K562 (cell line): ENCODE measurements around the gene ANAPC2. TPM values are rescaled to one million over a fixed set of nuclear protein-coding genes. Genes with fewer than 3 reads are reported as not detected.

Experiments
- ATAC-seq: fragments of 200-7000 bp; cut with Tn5 transposase; 3 replicates; pipeline ENCODE4 v1.9.1; 2020; ENCODE audit warnings: moderate library complexity
- BruUV-seq: library from RNA; stranded (reverse); fragments of 400-500 nt; replicated peaks from 2 replicates; lab custom pipeline; 2021; lab: Mats Ljungman, UMichigan
- CTCF ChIA-PET: fragments of 300-600 bp; formaldehyde crosslinking; extraction: SDS; loops from one replicate; lab custom pipeline; 2021; ENCODE audit warnings: low intra/inter-chr PET ratio; lab: Yijun Ruan, JAX
- POLR2A ChIA-PET: fragments of 300-600, 350-650 bp; sonication (Branson Sonifier 250); formaldehyde crosslinking; extraction: SDS; loops from one replicate; lab custom pipeline; 2021; ENCODE audit warnings: antibody characterized with exemption, inconsistent platforms; lab: Yijun Ruan, JAX
- DNase-seq, 4 experiments: peaks; one replicate each; pipeline versions ENCODE4 v3.0.0 to v3.0.0-alpha.2; 2011 to 2018; ENCODE audit warnings: low spot score in 3 of 4, mixed read lengths in 3 of 4; ENCODE audit errors: extremely low read depth in 1 of 4
- FAIRE-seq: peaks from 2 replicates; lab custom pipeline; 2011; peaks lifted over from hg19 to GRCh38; lab: Jason Lieb, UNC
- H2AFZ ChIP-seq: 2 replicates; pipeline ENCODE4 v1.6.0; 2011; ENCODE audit warnings: low read depth, low read length, control low read depth, inconsistent platforms
- H3K27ac ChIP-seq: fragments of 200-600 bp; 3 replicates; pipeline ENCODE4 v1.8.0; 2011; ENCODE audit warnings: low read depth, mild to moderate bottlenecking, control low read depth, inconsistent platforms, low read length, moderate library complexity, mixed read lengths; ENCODE audit errors: extremely low read depth
- H3K27me3 ChIP-seq, 2 experiments: fragments of 300-600 bp in 1 of 2; 2 replicates in 1 of 2; 3 replicates in 1 of 2; pipeline versions ENCODE4 v1.6.0 to v1.8.0; 2011; ENCODE audit warnings: inconsistent platforms in 2 of 2, low read length in 2 of 2, mild to moderate bottlenecking in 1 of 2, mixed read lengths in 1 of 2, moderate library complexity in 1 of 2; ENCODE audit not compliant: control insufficient read depth in 2 of 2, insufficient read depth in 2 of 2
- H3K36me3 ChIP-seq: fragments of 300-600 bp; 3 replicates; pipeline ENCODE4 v1.8.0; 2011; ENCODE audit warnings: mild to moderate bottlenecking, low read length, inconsistent platforms; ENCODE audit not compliant: control insufficient read depth, insufficient read depth
- H3K4me1 ChIP-seq, 2 experiments: fragments of 200-600 bp in 1 of 2; replicated peaks in 1 of 2; 2 replicates in 1 of 2; 3 replicates in 1 of 2; pipeline versions ENCODE4 v1.5.1 to v1.8.0; 2011; ENCODE audit warnings: inconsistent platforms in 2 of 2, low read length in 2 of 2, mild to moderate bottlenecking in 1 of 2, mixed read lengths in 1 of 2, moderate library complexity in 1 of 2; ENCODE audit not compliant: control insufficient read depth in 2 of 2, insufficient read depth in 2 of 2
- H3K4me2 ChIP-seq: 2 replicates; pipeline ENCODE4 v1.6.1; 2011; ENCODE audit warnings: low read length, control low read depth, inconsistent platforms, mixed read lengths; ENCODE audit not compliant: insufficient read depth
- H3K4me3 ChIP-seq: fragments of 200-600 bp; sonication (generic), shearing (Covaris generic); 2 replicates; pipeline ENCODE4 v1.5.1; 2016; ENCODE audit warnings: control low read depth, inconsistent platforms
- H3K79me2 ChIP-seq: fragments of 200-600 bp; 3 replicates; pipeline ENCODE4 v1.8.0; 2011; ENCODE audit warnings: low read length, inconsistent platforms; ENCODE audit not compliant: control insufficient read depth, insufficient read depth
- H3K9ac ChIP-seq, 2 experiments: 2 replicates each; pipeline versions ENCODE4 v1.6.0 to v1.6.1; 2011; ENCODE audit warnings: low read depth in 2 of 2, low read length in 2 of 2, control low read depth in 1 of 2, inconsistent platforms in 1 of 2, mild to moderate bottlenecking in 1 of 2, mixed read lengths in 1 of 2; ENCODE audit not compliant: insufficient read depth in 1 of 2
- H3K9me1 ChIP-seq: one replicate; pipeline ENCODE4 v1.6.0; 2011; ENCODE audit warnings: inconsistent platforms, mild to moderate bottlenecking, low read length, moderate library complexity; ENCODE audit not compliant: control insufficient read depth, insufficient read depth
- H3K9me3 ChIP-seq: replicated peaks from 2 replicates; pipeline ENCODE4 v1.5.1; 2011; ENCODE audit warnings: low read depth, low read length, inconsistent platforms; ENCODE audit not compliant: control insufficient read depth, insufficient read depth
- H4K20me1 ChIP-seq: replicated peaks from 2 replicates; pipeline ENCODE4 v1.6.1; 2011; ENCODE audit warnings: low read length, inconsistent platforms, mixed read lengths; ENCODE audit not compliant: control insufficient read depth, insufficient read depth
- ASH1L ChIP-seq: fragments of 450-650 bp; IDR thresholded peaks from 2 replicates; pipeline ENCODE4 v1.6.1; 2018; ENCODE audit warnings: borderline replicate concordance, mild to moderate bottlenecking, low read depth; ENCODE audit not compliant: partially characterized antibody
- BHLHE40 ChIP-seq: IDR thresholded peaks from 2 replicates; pipeline ENCODE4 v1.6.1; 2011; ENCODE audit warnings: low read length, improper control_type of control experiment
- BRD9 ChIP-seq: fragments of 450-650 bp; IDR thresholded peaks from 2 replicates; pipeline ENCODE4 v1.6.1; 2018; ENCODE audit warnings: low read depth; ENCODE audit not compliant: partially characterized antibody
- FOXP1 ChIP-seq: sonication (generic); formaldehyde crosslinking; IDR thresholded peaks from 2 replicates; pipeline ENCODE4 v1.8.0; 2022; ENCODE audit warnings: mild to moderate bottlenecking, missing genetic modification reagents
- HDAC1 ChIP-seq, 2 experiments: fragments of 450-650 bp; IDR thresholded peaks; 2 replicates each; pipeline ENCODE4 v1.6.1; 2016 to 2017; ENCODE audit warnings: inconsistent platforms in 1 of 2, mild to moderate bottlenecking in 1 of 2, moderate library complexity in 1 of 2
- HNRNPH1 ChIP-seq: fragments of 200-400 bp; formaldehyde crosslinking; optimal IDR thresholded peaks from 2 replicates; pipeline ENCODE3; 2017; ENCODE audit warnings: low read depth, mild to moderate bottlenecking, low read length, moderate library complexity
- MTA3 ChIP-seq: fragments of 450-650 bp; formaldehyde crosslinking; IDR thresholded peaks from 2 replicates; pipeline ENCODE4 v1.6.1; 2017; ENCODE audit warnings: mild to moderate bottlenecking, borderline replicate concordance
- NCOA4 ChIP-seq: fragments of 450-650 bp; IDR thresholded peaks from 2 replicates; pipeline ENCODE4 v1.6.1; 2018; ENCODE audit warnings: mild to moderate bottlenecking; ENCODE audit not compliant: partially characterized antibody
- NR1H2 ChIP-seq: sonication (generic); formaldehyde crosslinking; IDR thresholded peaks from 2 replicates; pipeline ENCODE4 v1.4.0; 2020; ENCODE audit warnings: mild to moderate bottlenecking, missing genetic modification reagents
- SMARCE1 ChIP-seq: fragments of 450-650 bp; IDR thresholded peaks from 2 replicates; pipeline ENCODE4 v1.7.1; 2016; ENCODE audit warnings: mild to moderate bottlenecking
- SUPT5H ChIP-seq: fragments of 450-650 bp; IDR thresholded peaks from 2 replicates; pipeline ENCODE4 v1.6.1; 2016
- TAF7 ChIP-seq: fragments of 450-650 bp; IDR thresholded peaks from 2 replicates; pipeline ENCODE4 v1.6.1; 2016; ENCODE audit warnings: missing genetic modification characterization, missing compliant biosample characterization
- TCF3 ChIP-seq: sonication (generic); formaldehyde crosslinking; IDR thresholded peaks from 2 replicates; pipeline ENCODE4 v1.4.0; 2020; ENCODE audit warnings: mild to moderate bottlenecking, missing genetic modification reagents
- TRIM24 ChIP-seq, 2 experiments: fragments of 450-650 bp; IDR thresholded peaks; 2 replicates each; pipeline ENCODE4 v1.6.1; 2016
- WGBS: fragments of 100-300 bp; shearing (Covaris generic); methylation state at CpG from one replicate; pipeline ENCODE4 v1.1.6; 2016; ENCODE audit warnings: low coverage, mixed read lengths; ENCODE audit not compliant: insufficient coverage; ENCODE audit errors: missing lambda C conversion rate; 5-methylcytosine and 5-hydroxymethylcytosine counted together
- in situ Hi-C: fragments of 300-500 bp; cut with MboI; formaldehyde crosslinking; loops from 4 replicates; pipeline ENCODE4 v1.15.0; 2018; ENCODE audit warnings: inconsistent platforms, mixed read lengths
- intact Hi-C: fragments of 100-400 bp; cut with micrococcal nuclease; formaldehyde crosslinking; loops from 2 replicates; pipeline ENCODE4 v1.14.2; 2022
- polyA plus RNA-seq, 8 experiments: library from polyadenylated mRNA; depleted of rRNA in 4 of 8; stranded (reverse) in 5 of 8; unstranded in 3 of 8; fragments of >200 nt; fragmentation: Nextera tagmentation in 2 of 8; fragmentation: Illumina TruSeq in 1 of 8; extraction: Ambion mirVana in 2 of 8; extraction: Trizol in 1 of 8; gene quantifications; 2 replicates each; pipeline versions ENCODE4 v1.2.1 to v1.2.3, GENCODE V29; 2011 to 2014; ENCODE audit warnings: inconsistent platforms in 1 of 8, missing spikeins in 1 of 8
- total RNA-seq, 7 experiments: library from RNA; depleted of rRNA in 6 of 7; stranded (reverse); fragments of >200 nt in 6 of 7; fragmentation: Illumina TruSeq in 2 of 7; extraction: Trizol in 2 of 7; gene quantifications; 2 replicates each; pipeline versions ENCODE4 v1.2.1 to v1.2.3, GENCODE V29; 2011 to 2021; ENCODE audit warnings: low replicate concordance in 1 of 7
- TF ChIP-seq, protein P1 (sequence below): fragments of 450-650 bp; formaldehyde crosslinking; conservative IDR thresholded peaks from 2 replicates; pipeline ENCODE4 v1.4.0; 2022; ENCODE audit warnings: mild to moderate bottlenecking, missing genetic modification characterization
- TF ChIP-seq, protein P2 (sequence below): sonication (generic); formaldehyde crosslinking; IDR thresholded peaks from 2 replicates; pipeline ENCODE4 v1.4.0; 2020; ENCODE audit warnings: mild to moderate bottlenecking, missing genetic modification reagents
- TF ChIP-seq, protein P3 (sequence below): sonication (generic); formaldehyde crosslinking; IDR thresholded peaks from 2 replicates; pipeline ENCODE4 v1.8.0; 2022; ENCODE audit warnings: mild to moderate bottlenecking, missing genetic modification reagents

The ANAPC2 gene
- total and polyA plus RNA-seq, 9 of the 15 experiments (the other 6 are each of a cell fraction or from before 2014, with no cell fraction given) = 0.11 to 56.5 (median 17.1) TPM; not detected in 1

DNA sequence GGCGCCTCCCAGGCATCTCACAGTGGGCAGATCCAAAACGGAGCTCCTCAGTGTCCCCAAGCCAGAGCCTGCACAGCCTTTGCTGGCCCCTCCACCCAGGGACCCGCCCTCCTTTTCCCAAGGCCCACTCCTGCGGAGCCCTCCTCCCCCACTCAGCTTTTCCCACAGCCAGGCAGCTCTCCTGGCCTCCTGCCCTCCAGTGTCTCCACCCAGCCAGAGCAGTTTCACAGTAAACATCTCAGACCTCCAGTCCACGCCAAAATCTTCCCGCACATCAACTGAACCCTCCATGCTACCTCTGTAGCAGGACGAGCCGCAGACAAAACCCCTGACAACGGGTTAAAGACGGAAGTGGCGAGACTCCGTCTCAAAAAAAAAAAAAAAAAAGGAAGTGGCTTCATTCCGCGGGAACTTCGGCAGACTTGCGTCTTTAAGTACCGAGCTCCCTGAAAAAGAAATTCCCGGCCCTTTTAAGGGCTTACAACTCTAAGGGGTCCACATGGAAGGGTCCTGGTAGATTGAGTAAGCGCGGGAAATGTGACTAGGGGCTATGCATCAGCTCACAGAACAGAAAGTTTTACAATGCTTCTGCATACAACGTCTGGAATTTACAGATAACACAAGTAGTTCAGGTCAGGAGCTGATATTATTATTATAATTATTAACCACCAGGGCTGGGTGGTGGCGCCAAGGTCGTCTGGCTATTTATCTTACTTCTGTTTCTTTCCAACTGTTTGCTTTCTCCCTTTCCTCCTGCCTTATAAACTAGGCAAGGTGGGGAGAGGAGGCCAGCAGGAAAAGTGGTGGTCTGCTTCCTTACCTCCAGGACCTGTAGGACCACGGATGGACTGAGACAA lies 60.8 kb downstream of the ANAPC2 start:
- Histone ChIP-seq H3K4me2 (peak overlapping the region; percentile 100), H3K9ac (peak overlapping the region; percentile 84 to 100), H3K27ac (peak overlapping the region; percentile 78), H3K79me2 (peaks cover 35% of the 10 kb centered on the region), H3K9me3 (no peaks in the 10 kb centered on the region), H3K27me3 (no peaks in the 10 kb centered on the region), H3K36me3 (peaks cover 2% of the 10 kb centered on the region; the same call in 1 of the 3 replicates), H3K4me3 (peak overlapping the region; percentile 91), H3K9me1 (no peaks in the 10 kb centered on the region), H4K20me1 (no peaks in the 10 kb centered on the region), H2AFZ (peak overlapping the region; percentile 64), H3K4me1 (peaks cover 16 to 37% of the 10 kb centered on the region in 2 experiments)
- 4% methylated on average over 21 of the region's 24 CpGs for WGBS
- in situ Hi-C loops (loop anchor here (5.0 kb wide), 1 partner anchor 100 kb away; the partner anchor contains the start of genes CYSRT1 and RNF224), intact Hi-C loops (loop anchor here (2.0 kb wide), 1 partner anchor 23 kb away; no protein-coding TSS in a partner anchor)
- FAIRE-seq (peak; percentile 70), ATAC-seq (peak; percentile 10), DNase-seq (peak; percentile 43 to 77 (median 51))
- BruUV-seq = TSS peak; percentile 79
- CTCF ChIA-PET = interaction anchor here (0.7 kb wide), 1 partner anchor 62 kb away, joined by 4 read pairs; no protein-coding TSS in a partner anchor
- POLR2A ChIA-PET = interaction anchor here (0.6 to 1.4 kb wide), 10 partner anchors 9 to 115 kb away, joined by 3 to 4 read pairs (median 3); a partner anchor contains a TSS
- TF ChIP-seq HNRNPH1 (no peak), SMARCE1 (0 out of 2 replicates have a peak, but pooled peaks have one; percentile 56), MTA3 (0 out of 2 replicates have a peak, but pooled peaks have one; percentile 10), BRD9 (peak; percentile 65), SUPT5H (0 out of 2 replicates have a peak, but pooled peaks have one; percentile 40), TRIM24 (IDR thresholded peaks at IDR 0.05) (0 out of 4 replicates have a peak, but pooled peaks of 1 of the 2 experiments have one; percentile 17), NR1H2 (CRISPR knock-in tag) (0 out of 2 replicates have a peak, but pooled peaks have one; percentile 44), TCF3 (CRISPR knock-in tag) (peak; percentile 24; the same call in 1 of the 2 replicates), NCOA4 (no peak), ASH1L (peak; percentile 39), HDAC1 (IDR thresholded peaks at IDR 0.05) (peak in 1 of 2 experiments; percentile 61; a peak in 1 of 4 replicates), FOXP1 (CRISPR knock-in tag) (0 out of 2 replicates have a peak, but pooled peaks have one; percentile 33), BHLHE40 (no peak), TAF7 (0 out of 2 replicates have a peak, but pooled peaks have one; percentile 33)
- TF ChIP-seq, protein P1, sequence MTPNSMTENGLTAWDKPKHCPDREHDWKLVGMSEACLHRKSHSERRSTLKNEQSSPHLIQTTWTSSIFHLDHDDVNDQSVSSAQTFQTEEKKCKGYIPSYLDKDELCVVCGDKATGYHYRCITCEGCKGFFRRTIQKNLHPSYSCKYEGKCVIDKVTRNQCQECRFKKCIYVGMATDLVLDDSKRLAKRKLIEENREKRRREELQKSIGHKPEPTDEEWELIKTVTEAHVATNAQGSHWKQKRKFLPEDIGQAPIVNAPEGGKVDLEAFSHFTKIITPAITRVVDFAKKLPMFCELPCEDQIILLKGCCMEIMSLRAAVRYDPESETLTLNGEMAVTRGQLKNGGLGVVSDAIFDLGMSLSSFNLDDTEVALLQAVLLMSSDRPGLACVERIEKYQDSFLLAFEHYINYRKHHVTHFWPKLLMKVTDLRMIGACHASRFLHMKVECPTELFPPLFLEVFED (CRISPR knock-in tag) = no peak
- TF ChIP-seq, protein P2, sequence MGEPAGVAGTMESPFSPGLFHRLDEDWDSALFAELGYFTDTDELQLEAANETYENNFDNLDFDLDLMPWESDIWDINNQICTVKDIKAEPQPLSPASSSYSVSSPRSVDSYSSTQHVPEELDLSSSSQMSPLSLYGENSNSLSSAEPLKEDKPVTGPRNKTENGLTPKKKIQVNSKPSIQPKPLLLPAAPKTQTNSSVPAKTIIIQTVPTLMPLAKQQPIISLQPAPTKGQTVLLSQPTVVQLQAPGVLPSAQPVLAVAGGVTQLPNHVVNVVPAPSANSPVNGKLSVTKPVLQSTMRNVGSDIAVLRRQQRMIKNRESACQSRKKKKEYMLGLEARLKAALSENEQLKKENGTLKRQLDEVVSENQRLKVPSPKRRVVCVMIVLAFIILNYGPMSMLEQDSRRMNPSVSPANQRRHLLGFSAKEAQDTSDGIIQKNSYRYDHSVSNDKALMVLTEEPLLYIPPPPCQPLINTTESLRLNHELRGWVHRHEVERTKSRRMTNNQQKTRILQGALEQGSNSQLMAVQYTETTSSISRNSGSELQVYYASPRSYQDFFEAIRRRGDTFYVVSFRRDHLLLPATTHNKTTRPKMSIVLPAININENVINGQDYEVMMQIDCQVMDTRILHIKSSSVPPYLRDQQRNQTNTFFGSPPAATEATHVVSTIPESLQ (CRISPR knock-in tag) = 0 out of 2 replicates have a peak, but pooled peaks have one; percentile 52
- TF ChIP-seq, protein P3, sequence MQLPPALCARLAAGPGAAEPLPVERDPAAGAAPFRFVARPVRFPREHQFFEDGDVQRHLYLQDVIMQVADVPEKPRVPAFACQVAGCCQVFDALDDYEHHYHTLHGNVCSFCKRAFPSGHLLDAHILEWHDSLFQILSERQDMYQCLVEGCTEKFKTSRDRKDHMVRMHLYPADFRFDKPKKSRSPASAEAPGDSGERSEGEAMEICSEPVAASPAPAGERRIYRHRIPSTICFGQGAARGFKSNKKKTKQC = no peak
